Stimulated activated CD4-positive, alpha-beta T cell treated with anti-CD3 and anti-CD28 coated beads, Interleukin-15, amount 100 ng/mL, for 1 hour (primary cell): ENCODE results near the gene SPTLC3.

ENCODE experiments used
- DNase-seq, 2 donors: peaks; one replicate each; pipeline ENCODE4 v3.0.0-alpha.2; 2020; ENCODE audit warnings: low read depth in 1 of 2, low spot score in 1 of 2

The SPTLC3 gene

GRCh38 chr20:12984069-12984765 is 24.6 kb upstream of the SPTLC3 start:
- DNase-seq = no peak

GRCh38 chr20:12984863-12985262 is 23.9 kb upstream of the SPTLC3 start:
- no peak for DNase-seq

GRCh38 chr20:12987261-12987660 is 21.5 kb upstream of the SPTLC3 start:
- no peak for DNase-seq

- no peak for DNase-seq
Observed at GRCh38 chr20:12989586-12990115, 19.1 kb upstream of the SPTLC3 start.

GRCh38 chr20:12997128-12997655 is 11.6 kb upstream of the SPTLC3 start:
- DNase-seq = no peak

GRCh38 chr20:12998046-12998445 is 10.7 kb upstream of the SPTLC3 start:
- DNase-seq = no peak

- DNase-seq = no peak
Observed at GRCh38 chr20:12999201-12999600, 9.6 kb upstream of the SPTLC3 start.

GRCh38 chr20:13002251-13002650 is 6.5 kb upstream of the SPTLC3 start:
- no peak for DNase-seq

- no peak for DNase-seq
Observed at GRCh38 chr20:13006825-13007224, 1.9 kb upstream of the SPTLC3 start.

GRCh38 chr20:13007596-13007995 is 1.2 kb upstream of the SPTLC3 start:
- no peak for DNase-seq

- no peak for DNase-seq
Observed at GRCh38 chr20:13009682-13010406, 1.1 kb downstream of the SPTLC3 start.

- no peak for DNase-seq
Observed at GRCh38 chr20:13012886-13013285, 4.1 kb downstream of the SPTLC3 start.

- DNase-seq = no peak
Observed at GRCh38 chr20:13013411-13013810, 4.6 kb downstream of the SPTLC3 start.

GRCh38 chr20:13017235-13017634 is 8.5 kb downstream of the SPTLC3 start:
- no peak for DNase-seq

GRCh38 chr20:13017883-13018535 is 9.2 kb downstream of the SPTLC3 start:
- DNase-seq = no peak

- no peak for DNase-seq
Observed at GRCh38 chr20:13021205-13021970, 12.6 kb downstream of the SPTLC3 start.

GRCh38 chr20:13022401-13023155 is 13.8 kb downstream of the SPTLC3 start:
- no peak for DNase-seq

GRCh38 chr20:13024596-13024995 is 15.8 kb downstream of the SPTLC3 start:
- DNase-seq = no peak

GRCh38 chr20:13025181-13025580 is 16.4 kb downstream of the SPTLC3 start:
- DNase-seq = no peak

- no peak for DNase-seq
Observed at GRCh38 chr20:13028001-13028400, 19.2 kb downstream of the SPTLC3 start.
